ENCODE measurements around the gene ACACA.
"Not testable (repeated sequence)": the region's sequence is repeated elsewhere in the genome, so short reads cannot be mapped to it uniquely, and the experiment has no call there.

The ACACA gene

GRCh38 chr17:37158290-37158689 lies 248.3 kb downstream of the ACACA start:
- peaks cover 45% of the 10 kb centered on the region for H3K36me3 ChIP-seq

GRCh38 chr17:37148156-37148555 lies 258.5 kb downstream of the ACACA start:
- no peaks in the 10 kb centered on the region for H3K27me3 ChIP-seq
- no peak for TF ChIP-seq CTCF (IDR thresholded peaks at IDR 0.05; ENCODE audit: low read depth, low read length)
- DNase-seq, result no peak
- H3K4me3 ChIP-seq (ENCODE audit: low read depth, low read length), result no peak overlapping the region
- H3K36me3 ChIP-seq, result peaks cover 20% of the 10 kb centered on the region
- peaks cover 15% of the 10 kb centered on the region for H3K4me1 ChIP-seq
- H3K9me3 ChIP-seq, result no peaks in the 10 kb centered on the region

More at GRCh38 chr17:37158290-37158689, 248.3 kb downstream of the ACACA start:
- no peak for DNase-seq
- no peaks in the 10 kb centered on the region for H3K9me3 ChIP-seq
- no peak overlapping the region for H3K4me3 ChIP-seq (ENCODE audit: low read depth, low read length)
- no peak for TF ChIP-seq CTCF (IDR thresholded peaks at IDR 0.05; ENCODE audit: low read depth, low read length)
- no peaks in the 10 kb centered on the region for H3K27me3 ChIP-seq
- H3K4me1 ChIP-seq, result peaks cover 6% of the 10 kb centered on the region

GRCh38 chr17:37147301-37147812 lies 259.3 kb downstream of the ACACA start:
- Histone ChIP-seq H3K27me3 (no peaks in the 10 kb centered on the region), H3K4me3 (ENCODE audit: low read depth, low read length) (no peak overlapping the region), H3K36me3 (peaks cover 17% of the 10 kb centered on the region), H3K4me1 (peaks cover 15% of the 10 kb centered on the region), H3K9me3 (no peaks in the 10 kb centered on the region)
- DNase-seq, result no peak
- TF ChIP-seq CTCF (IDR thresholded peaks at IDR 0.05; ENCODE audit: low read depth, low read length), result no peak

GRCh38 chr17:37146086-37147064 lies 260.3 kb downstream of the ACACA start:
- Histone ChIP-seq H3K4me3 (ENCODE audit: low read depth, low read length) (no peak overlapping the region), H3K27me3 (no peaks in the 10 kb centered on the region), H3K36me3 (peaks cover 14% of the 10 kb centered on the region), H3K9me3 (no peaks in the 10 kb centered on the region), H3K4me1 (peaks cover 15% of the 10 kb centered on the region)
- DNase-seq, result no peak
- TF ChIP-seq CTCF (IDR thresholded peaks at IDR 0.05; ENCODE audit: low read depth, low read length), result no peak

GRCh38 chr17:37144075-37144701 lies 262.4 kb downstream of the ACACA start:
- Histone ChIP-seq H3K9me3 (no peaks in the 10 kb centered on the region), H3K4me3 (ENCODE audit: low read depth, low read length) (no peak overlapping the region), H3K4me1 (peaks cover 23% of the 10 kb centered on the region), H3K27me3 (no peaks in the 10 kb centered on the region), H3K36me3 (peaks cover 23% of the 10 kb centered on the region)
- DNase-seq, result no peak
- TF ChIP-seq CTCF (IDR thresholded peaks at IDR 0.05; ENCODE audit: low read depth, low read length), result no peak

- peaks cover 27% of the 10 kb centered on the region for H3K4me1 ChIP-seq
- H3K4me3 ChIP-seq (ENCODE audit: low read depth, low read length); H3K27me3 ChIP-seq; H3K9me3 ChIP-seq; DNase-seq: not testable (repeated sequence)
- H3K36me3 ChIP-seq, result peaks cover 23% of the 10 kb centered on the region
Measured at GRCh38 chr17:37143558-37143957, 263.1 kb downstream of the ACACA start.

Data from BE2C (cell line).